Panc1 (cell line): ENCODE data around the gene KRTAP1-4. TPM values are rescaled to one million over a fixed set of nuclear protein-coding genes. Genes with fewer than 3 reads are reported as not detected.
A peak's percentile ranks its signal among the peaks of the same experiment; 100 is the strongest.
"Not testable (repeated sequence)": the region's sequence is repeated elsewhere in the genome, so short reads cannot be mapped to it uniquely, and the experiment has no call there.

ENCODE experiments used
- ATAC-seq: fragments of 200-7000 bp; cut with Tn5 transposase; 2 replicates; pipeline ENCODE4 v1.9.1; 2020; ENCODE audit warnings: mild to moderate bottlenecking, moderate library complexity
- BruUV-seq: library from RNA; stranded (reverse); fragments of 400-500 nt; replicated peaks from 2 replicates; lab custom pipeline; 2021; lab: Mats Ljungman, UMichigan
- CTCF ChIA-PET: fragments of 300-600 bp; sonication (Branson Sonifier 250); formaldehyde crosslinking; loops from one replicate; lab custom pipeline; 2022; ENCODE audit warnings: antibody characterized with exemption; lab: Charles Lee
- POLR2A ChIA-PET: fragments of 300-600 bp; sonication (Branson Sonifier 250); formaldehyde crosslinking; loops from one replicate; lab custom pipeline; 2022; ENCODE audit warnings: antibody characterized with exemption; lab: Charles Lee
- DNase-seq: peaks from one replicate; pipeline ENCODE4 v3.0.0-alpha.2; 2010; ENCODE audit warnings: low read depth, low spot score
- H3K27ac ChIP-seq: 2 replicates; pipeline ENCODE4 v1.5.1; 2011; ENCODE audit warnings: mild to moderate bottlenecking, low read length, inconsistent platforms
- H3K27me3 ChIP-seq: fragments of 200-500 bp; sonication (Bioruptor generic); 2 replicates; pipeline ENCODE4 v1.6.0; 2014; ENCODE audit warnings: low read length, inconsistent platforms; ENCODE audit not compliant: control insufficient read depth, insufficient read depth
- H3K36me3 ChIP-seq: fragments of 200-500 bp; sonication (Bioruptor generic); 2 replicates; pipeline ENCODE4 v1.5.1; 2014; ENCODE audit warnings: inconsistent platforms, mild to moderate bottlenecking, low read length, moderate library complexity; ENCODE audit not compliant: control insufficient read depth, insufficient read depth
- H3K4me1 ChIP-seq: 2 replicates; pipeline ENCODE4 v1.5.1; 2011; ENCODE audit warnings: inconsistent platforms, mild to moderate bottlenecking, low read length, moderate library complexity; ENCODE audit not compliant: control insufficient read depth, insufficient read depth
- H3K4me3 ChIP-seq, 2 experiments: 2 replicates each; pipeline ENCODE4 v1.5.1; 2011 to 2012; ENCODE audit warnings: low read depth in 2 of 2, low read length in 2 of 2, mild to moderate bottlenecking in 2 of 2, inconsistent platforms in 1 of 2, moderate library complexity in 1 of 2
- H3K9me3 ChIP-seq: fragments of 200-500 bp; sonication (Bioruptor generic); 2 replicates; pipeline ENCODE4 v1.5.1; 2014; ENCODE audit warnings: low read depth, mild to moderate bottlenecking, inconsistent platforms, low read length, moderate library complexity; ENCODE audit not compliant: control insufficient read depth, insufficient read depth
- CTCF ChIP-seq: fragments of 450-650 bp; IDR thresholded peaks from 2 replicates; pipeline ENCODE4 v1.5.1; 2017; ENCODE audit warnings: mild to moderate bottlenecking
- POLR2AphosphoS5 ChIP-seq: IDR thresholded peaks from 2 replicates; pipeline ENCODE4 v1.6.1; 2012; ENCODE audit warnings: mild to moderate bottlenecking, low read depth, low read length, moderate library complexity
- REST ChIP-seq, 2 experiments: IDR thresholded peaks; 2 replicates each; pipeline ENCODE4 v1.6.1; 2011 to 2012; ENCODE audit warnings: low read depth in 2 of 2, control low read depth in 1 of 2, low read length in 1 of 2, mild to moderate bottlenecking in 1 of 2, moderate library complexity in 1 of 2; ENCODE audit not compliant: insufficient read depth in 1 of 2
- SIN3A ChIP-seq: IDR thresholded peaks from 2 replicates; pipeline ENCODE4 v1.6.1; 2012; ENCODE audit warnings: low read depth, mild to moderate bottlenecking, low read length, moderate library complexity, borderline replicate concordance; ENCODE audit not compliant: insufficient read depth
- TCF7L2 ChIP-seq: IDR thresholded peaks from 2 replicates; pipeline ENCODE4 v1.6.1; 2011; ENCODE audit warnings: mild to moderate bottlenecking, low read depth, low read length, inconsistent platforms
- in situ Hi-C: cut with HindIII; loops from 2 replicates; pipeline ENCODE4 v1.10.0; 2016; ENCODE audit warnings: low sequenced_read_pairs, low pct_unique_long_range_greater_than_20kb
- intact Hi-C: fragments of 100-400 bp; cut with micrococcal nuclease; formaldehyde crosslinking; loops from one replicate; pipeline ENCODE4 v1.10.0; 2022; ENCODE audit not compliant: unreplicated experiment
- total RNA-seq: library from RNA; stranded (reverse); gene quantifications from one replicate; pipeline ENCODE4 v1.2.1, GENCODE V29; 2021; ENCODE audit not compliant: unreplicated experiment

KRTAP1-4 gene
- total RNA-seq, 1 experiment from 2014 or later = not detected

- Histone ChIP-seq H3K36me3 (no peaks in the 10 kb centered on the region), H3K4me3 (no peak overlapping the region), H3K27ac (no peak overlapping the region), H3K4me1 (no peaks in the 10 kb centered on the region), H3K27me3 (no peaks in the 10 kb centered on the region), H3K9me3 (no peaks in the 10 kb centered on the region)
- no TSS peak for BruUV-seq
- TF ChIP-seq POLR2AphosphoS5 (no peak), REST (IDR thresholded peaks at IDR 0.05; ENCODE audit: insufficient read depth in 1 of 2, low read depth in 2 of 2, low read length in 1 of 2) (no peak), CTCF (no peak), TCF7L2 (no peak), SIN3A (no peak)
- ChIA-PET CTCF (no interaction called here), POLR2A (interaction anchor here (0.6 kb wide), 1 partner anchor 726 kb away, joined by 3 read pairs; no protein-coding TSS in a partner anchor)
- ATAC-seq = no peak
- intact Hi-C loops (no loop called here), in situ Hi-C loops (no loop called here)
- no peak for DNase-seq
Measured at GRCh38 chr17:41042953-41043352, 13.0 kb upstream of the KRTAP1-4 start.

GRCh38 chr17:41040783-41041571 lies 11.0 kb upstream of the KRTAP1-4 start, which contains the start of gene KRTAP1-1:
KRTAP1-1 (minus strand) TSS chr17:41041450; CDS start chr17:41041397, 53 bp downstream.
- BruUV-seq, H3K4me1 ChIP-seq, in situ Hi-C loops, H3K27ac ChIP-seq, H3K9me3 ChIP-seq, intact Hi-C loops, DNase-seq, H3K27me3 ChIP-seq, H3K36me3 ChIP-seq, CTCF ChIA-PET, H3K4me3 ChIP-seq, POLR2A ChIA-PET: not testable (repeated sequence)
- peak; percentile 68; the same call in 1 of the 2 replicates for ATAC-seq

- CTCF ChIA-PET = no interaction called here
- ATAC-seq = no peak
Measured at GRCh38 chr17:41037853-41038350, 7.9 kb upstream of the KRTAP1-4 start.

More at GRCh38 chr17:41037853-41038350, 7.9 kb upstream of the KRTAP1-4 start:
- Histone ChIP-seq H3K4me3 (no peak overlapping the region), H3K27me3 (no peaks in the 10 kb centered on the region), H3K4me1 (no peaks in the 10 kb centered on the region), H3K36me3 (no peaks in the 10 kb centered on the region), H3K9me3 (no peaks in the 10 kb centered on the region), H3K27ac (no peak overlapping the region)
- no peak for DNase-seq
- BruUV-seq = no TSS peak
- POLR2A ChIA-PET = no interaction called here
- in situ Hi-C loops (no loop called here), intact Hi-C loops (no loop called here)
- TF ChIP-seq REST (IDR thresholded peaks at IDR 0.05; ENCODE audit: insufficient read depth in 1 of 2, low read depth in 2 of 2, low read length in 1 of 2) = no peak
- TF ChIP-seq TCF7L2 = no peak
- TF ChIP-seq CTCF = no peak
- TF ChIP-seq SIN3A = no peak
- TF ChIP-seq POLR2AphosphoS5 = no peak
